Stimulated activated CD8-positive, alpha-beta memory T cell treated with anti-CD3 and anti-CD28 coated beads, Interleukin-7, amount 100 ng/mL, for 48 hours (primary cell): ENCODE results near the gene SNAPC2.
"Not testable (repeated sequence)": the region's sequence is repeated elsewhere in the genome, so short reads cannot be mapped to it uniquely, and the experiment has no call there.

Experiments
- DNase-seq, 2 donors: peaks; one replicate each; pipeline ENCODE4 v3.0.0-alpha.2; 2020; ENCODE audit warnings: low read depth in 1 of 2; ENCODE audit errors: extremely low read depth in 1 of 2

The SNAPC2 gene

DNA sequence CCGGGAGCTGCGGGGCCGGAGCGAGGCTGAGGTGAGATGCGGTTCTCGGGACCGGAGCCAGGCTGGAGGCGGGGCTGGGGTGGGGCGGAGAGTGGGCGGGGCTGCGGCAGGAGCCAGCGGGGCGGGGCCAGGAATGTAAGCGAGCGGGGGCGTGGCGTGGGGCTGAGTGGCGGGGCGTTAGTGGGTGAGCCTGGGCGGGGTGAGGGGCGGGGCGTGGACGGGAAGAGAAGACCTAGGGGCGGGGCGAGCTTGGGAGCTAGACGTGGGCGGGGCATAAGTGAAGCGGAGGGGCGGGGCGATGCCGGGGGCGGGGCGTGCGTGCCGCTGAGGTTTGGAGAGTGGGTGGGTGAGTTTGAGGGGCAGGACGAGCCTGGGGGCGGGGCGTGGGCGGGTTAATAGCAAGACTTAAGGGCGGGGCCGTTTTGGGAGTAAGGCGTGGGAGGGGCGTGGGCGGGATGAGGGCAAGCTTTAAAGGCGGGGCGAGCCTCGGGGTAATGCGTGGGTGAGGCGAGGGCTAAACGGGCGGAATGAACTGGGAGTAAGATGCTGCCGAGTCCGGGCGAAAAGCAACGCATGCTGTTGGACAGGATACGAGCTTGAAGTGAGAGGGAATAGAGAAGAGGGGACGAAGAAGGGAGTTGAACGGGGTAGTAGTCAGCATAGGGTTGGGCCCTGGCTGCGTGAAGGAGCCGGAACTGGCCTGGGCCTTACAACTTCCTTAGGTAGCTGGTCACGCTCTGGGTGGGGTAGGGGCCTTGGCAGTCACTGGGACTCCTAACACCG lies 572 bp downstream of the SNAPC2 start:
- peak; percentile 91 to 99 for DNase-seq

DNA sequence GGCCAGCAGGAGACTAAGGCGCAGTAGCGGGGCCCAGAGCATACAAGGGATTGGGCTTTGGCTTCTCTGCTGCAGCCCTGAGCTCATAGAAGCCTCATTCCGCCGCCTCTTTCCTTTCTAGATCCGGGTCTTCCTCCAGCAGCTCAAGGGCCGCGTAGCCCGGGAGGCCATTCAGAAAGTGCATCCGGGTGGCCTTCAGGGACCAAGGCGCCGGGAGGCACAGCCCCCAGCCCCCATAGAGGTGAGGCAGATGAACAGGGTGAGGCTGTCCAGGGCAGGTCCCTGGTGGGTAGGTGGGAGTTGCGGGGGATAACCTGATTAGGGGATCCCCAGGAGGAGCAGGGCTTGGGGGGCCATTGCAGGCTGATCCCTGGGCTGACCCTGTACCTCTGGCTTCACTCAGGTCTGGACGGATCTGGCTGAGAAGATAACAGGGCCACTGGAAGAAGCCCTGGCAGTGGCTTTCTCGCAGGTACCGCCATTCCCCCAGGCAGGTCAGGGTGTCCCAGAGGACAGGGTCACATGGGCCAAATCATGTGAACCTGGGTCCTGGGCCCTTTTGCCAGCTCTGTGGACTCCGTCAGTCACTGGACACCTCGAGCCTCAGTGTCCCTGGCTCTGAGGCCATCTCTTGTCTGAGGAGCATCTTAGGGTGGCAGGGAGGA lies 1.3 kb downstream of the SNAPC2 start:
- no peak for DNase-seq

DNA sequence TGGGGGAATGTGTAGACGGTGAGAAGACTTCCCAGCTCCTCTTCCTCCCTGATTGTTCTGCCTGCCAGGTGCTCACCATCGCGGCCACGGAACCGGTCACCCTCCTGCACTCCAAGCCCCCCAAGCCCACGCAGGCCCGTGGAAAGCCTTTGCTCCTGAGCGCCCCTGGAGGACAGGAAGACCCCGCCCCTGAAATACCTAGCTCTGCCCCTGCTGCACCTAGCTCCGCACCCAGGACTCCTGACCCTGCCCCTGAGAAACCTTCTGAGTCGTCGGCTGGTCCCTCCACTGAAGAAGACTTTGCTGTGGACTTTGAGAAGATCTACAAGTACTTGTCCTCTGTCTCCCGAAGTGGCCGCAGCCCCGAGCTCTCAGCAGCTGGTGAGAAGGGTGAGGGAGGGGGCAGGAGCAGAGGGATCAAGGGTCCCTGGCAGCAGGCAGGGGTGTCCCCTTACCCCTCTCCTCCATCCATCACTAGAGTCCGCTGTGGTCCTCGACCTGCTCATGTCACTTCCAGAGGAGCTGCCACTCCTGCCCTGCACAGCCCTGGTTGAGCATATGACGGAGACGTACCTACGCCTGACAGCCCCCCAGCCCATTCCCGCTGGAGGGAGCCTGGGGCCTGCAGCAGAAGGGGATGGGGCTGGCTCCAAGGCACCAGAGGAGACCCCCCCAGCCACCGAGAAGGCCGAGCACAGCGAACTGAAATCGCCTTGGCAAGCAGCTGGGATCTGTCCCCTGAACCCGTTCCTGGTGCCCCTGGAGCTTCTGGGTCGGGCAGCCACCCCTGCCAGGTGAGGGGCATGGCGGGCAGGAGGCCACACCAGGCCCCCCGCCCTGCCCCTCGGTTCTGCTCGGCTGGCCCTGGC lies 2.1 kb downstream of the SNAPC2 start:
- DNase-seq = no peak

DNA sequence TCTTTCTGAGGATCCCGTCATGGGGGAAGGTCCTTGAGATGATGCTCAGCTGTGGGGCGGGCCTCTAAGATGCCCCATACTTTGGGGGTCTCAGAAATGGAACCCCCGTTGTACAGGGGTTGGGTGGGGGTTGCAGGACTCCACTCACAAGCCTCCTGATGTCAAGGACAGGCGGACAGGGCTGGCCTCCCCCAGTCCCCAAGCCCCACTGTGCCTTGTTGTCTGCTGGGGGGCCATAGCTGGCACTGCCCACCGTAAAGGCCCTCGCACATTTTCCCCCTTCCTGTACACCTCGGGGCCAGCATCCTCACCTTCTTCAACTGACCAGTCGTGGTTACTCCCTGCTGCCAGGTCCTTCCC lies 2.7 kb downstream of the SNAPC2 start:
- DNase-seq = no peak

DNA sequence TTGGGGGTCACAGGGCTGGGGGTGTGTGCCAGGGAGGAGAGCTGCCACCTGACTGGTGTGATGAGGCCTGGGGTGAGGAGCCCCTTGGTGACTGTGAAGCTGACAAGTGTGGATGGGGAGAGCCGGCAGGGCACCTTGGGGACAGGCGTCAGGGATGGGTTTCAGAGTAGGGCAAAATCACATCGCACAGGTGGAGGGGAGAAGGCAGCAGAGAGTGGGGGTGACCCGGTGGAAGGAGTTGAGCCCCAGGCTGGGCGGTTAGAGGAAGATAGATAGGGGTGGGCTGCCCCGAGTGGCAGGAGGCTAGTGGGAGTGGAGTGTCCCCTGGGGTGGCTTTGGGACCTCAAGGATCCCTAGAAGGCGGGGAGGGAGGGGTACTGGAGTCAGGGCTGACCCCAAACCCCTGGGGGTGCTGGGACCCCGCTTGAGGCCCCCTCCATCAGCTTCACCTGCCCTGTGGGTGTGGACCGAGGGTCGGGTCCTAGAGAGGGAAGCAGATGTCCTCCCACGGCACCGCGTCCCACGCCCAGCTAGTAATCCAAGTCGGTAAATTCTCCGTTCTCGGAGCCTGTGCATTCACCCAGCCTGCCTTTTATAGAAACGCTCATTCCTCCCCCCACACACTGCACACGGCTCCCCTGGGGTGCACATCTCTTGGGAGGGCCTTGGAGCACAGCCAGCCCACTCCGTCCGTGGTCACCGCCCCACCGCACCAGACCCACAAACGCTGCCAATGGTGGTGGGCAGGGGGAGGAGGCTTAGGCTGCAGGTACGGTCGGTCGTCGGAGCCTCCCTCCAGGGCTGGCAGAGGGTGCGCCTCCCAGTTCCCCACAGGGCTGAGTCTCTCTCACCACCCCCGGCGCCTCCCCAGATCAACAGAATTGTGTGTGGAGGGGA lies 3.4 kb downstream of the SNAPC2 start:
- DNase-seq = no peak

DNA sequence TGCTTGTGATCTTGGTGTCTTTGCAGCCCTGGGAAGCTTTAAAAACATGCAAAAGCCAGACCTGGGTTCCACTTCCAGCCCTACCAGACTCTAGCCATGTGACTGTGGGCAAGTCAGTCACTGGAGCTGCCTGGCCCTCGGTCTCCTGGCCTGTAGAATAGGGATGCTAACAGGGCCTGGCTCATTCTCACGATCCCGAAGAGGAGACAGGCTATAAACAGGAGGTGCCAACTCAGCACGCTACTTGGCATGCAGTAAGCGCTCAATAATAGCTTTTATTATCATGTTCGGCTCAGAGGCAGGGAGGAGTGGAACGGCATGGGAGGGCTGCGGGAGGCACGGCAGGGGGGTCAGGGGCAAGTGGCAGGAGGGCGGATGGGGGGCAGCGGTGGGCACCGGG lies 4.1 kb downstream of the SNAPC2 start:
- DNase-seq = no peak

DNA sequence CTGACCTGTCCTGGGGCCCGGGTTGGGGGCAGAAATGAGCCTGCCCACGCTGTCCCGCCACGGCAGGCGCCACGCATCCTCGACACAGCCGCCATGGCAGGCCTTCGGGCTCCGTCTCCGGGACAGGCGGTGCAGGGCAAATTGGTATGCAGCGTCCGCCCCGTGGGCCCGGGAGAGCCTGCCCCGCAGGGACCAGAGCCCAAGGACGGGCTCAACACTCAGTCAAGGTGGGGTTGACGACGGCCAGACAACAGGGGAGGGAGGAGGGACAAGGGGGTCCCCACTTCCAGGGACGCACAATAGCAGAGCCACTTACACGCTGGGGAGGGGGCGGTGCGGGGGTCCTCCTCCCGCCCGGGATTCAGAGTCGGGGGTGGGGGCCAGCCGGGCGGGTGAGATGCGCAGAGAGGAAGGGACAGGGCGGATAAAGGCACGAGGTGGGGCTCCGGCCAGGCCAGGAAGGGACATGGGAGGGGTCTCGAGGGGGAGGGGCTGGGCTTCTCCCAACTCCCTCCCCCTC lies 4.6 kb downstream of the SNAPC2 start:
- no peak for DNase-seq

DNA sequence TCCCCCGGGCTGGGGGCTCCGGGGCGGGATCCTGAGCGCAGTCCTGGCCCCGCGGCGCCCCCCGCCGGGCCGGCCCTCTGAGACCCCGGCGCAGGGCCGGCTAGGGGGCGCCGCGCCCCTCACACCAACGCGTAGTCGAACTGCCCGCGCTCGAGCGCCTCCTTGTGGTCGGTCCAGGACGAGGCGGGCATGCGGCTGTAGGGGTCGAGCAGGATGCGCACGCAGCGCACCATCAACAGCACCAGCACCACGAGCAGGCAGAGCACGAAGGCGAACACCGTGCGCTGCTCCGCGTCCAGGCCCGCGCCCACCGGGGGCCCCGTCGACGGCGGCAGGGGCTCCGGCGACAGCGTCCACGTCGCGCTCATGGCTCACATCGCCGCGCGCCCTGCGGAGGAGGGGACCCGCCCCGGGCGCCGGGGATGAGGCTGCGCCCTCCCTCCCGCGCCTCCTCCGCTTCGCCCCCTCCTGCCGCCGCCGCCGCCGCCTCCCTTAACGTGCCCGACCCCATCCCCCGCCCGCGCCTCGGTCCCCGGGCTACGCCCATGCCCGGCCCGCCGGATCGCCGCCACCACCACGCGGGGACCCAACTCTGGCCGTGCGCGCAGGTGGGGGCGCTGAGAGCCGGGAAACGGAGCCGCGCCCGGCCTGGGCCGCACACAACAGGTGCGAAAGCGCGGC lies 5.2 kb downstream of the SNAPC2 start:
- DNase-seq = peak; percentile 50 to 69

DNA sequence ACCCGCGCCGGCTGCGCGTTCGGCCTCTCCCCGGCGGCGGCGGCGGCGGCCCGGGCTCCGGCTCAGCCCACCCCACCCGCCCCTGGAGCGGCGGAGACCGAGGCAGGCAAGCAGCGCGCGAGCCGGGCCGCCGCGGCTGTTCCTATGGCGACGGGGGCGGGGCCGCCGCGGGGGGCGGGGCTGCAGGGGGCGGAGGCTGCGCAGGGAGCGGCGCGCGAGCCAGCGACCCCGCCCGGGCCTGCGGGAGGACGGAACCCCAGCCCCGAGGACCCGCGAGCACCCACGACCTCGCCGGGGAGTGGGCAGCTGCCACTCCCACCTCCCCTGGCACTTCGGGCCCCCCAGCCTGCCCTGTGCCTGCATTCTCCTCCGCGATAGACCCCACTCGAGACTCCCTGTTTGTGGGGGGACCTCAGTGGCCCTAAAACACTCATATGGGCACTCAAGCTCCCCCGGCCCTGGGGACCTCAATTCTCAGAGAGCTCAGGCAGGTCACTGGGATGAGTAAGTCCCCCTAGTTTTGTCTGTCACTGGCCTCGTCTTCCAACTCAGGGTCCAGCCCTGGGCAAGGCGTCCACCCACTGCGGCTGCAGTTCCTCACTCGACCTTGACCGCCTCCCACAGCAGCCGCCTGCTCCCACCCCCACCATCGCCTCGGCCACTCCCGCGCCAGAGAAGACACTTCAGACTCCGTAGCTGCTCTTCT lies 6.0 kb downstream of the SNAPC2 start, which contains the start of gene CTXN1:
TSS of gene CTXN1 (minus strand) at position 115 of the 706 bp plus-strand sequence. CDS start 597 bp downstream, outside the sequence.
- peak in 1 of 2 donors; percentile 65 for DNase-seq

DNA sequence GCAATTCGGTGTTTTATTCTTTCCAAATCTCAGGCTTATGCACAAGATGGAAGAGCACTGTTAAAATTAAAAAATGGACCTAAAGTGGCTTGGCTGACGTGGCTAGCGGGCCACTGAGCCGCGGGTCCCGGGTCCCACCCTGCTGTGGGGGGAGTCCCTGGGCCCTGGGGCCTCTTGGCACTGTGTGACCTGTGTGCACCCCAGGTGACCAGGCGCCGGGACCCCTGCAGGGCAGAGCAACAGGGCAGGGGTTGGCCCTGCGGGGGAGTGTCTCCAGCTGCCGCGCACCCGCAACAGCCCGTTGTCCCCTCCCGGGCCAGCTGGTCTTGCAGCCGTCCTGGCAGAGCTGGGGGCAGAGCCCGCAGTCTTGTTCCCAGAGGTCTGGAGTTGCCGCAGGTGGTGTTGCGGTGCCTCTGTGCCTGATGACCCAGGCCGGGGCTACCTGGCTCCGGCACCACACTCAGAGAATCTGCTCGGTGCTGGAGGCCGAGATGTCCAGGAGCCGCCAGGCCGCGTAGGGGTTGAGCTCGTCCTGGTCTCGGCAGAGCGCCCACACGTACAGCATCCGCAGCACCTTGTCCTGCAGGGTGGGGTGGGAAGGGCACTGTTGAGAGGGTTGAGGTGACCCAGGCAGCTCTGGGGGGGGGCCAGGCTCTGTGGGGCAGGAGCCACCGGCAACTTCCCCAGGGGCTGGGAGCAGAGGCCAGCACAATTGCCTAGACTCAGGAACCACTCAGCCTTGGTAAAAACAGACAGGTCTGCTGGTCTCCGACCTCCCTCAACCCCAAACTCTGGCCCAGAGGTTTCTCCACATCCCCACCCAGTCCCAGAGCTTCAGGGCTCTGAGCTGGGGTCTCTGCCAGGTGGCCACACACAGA lies 6.8 kb downstream of the SNAPC2 start:
- DNase-seq = no peak

DNA sequence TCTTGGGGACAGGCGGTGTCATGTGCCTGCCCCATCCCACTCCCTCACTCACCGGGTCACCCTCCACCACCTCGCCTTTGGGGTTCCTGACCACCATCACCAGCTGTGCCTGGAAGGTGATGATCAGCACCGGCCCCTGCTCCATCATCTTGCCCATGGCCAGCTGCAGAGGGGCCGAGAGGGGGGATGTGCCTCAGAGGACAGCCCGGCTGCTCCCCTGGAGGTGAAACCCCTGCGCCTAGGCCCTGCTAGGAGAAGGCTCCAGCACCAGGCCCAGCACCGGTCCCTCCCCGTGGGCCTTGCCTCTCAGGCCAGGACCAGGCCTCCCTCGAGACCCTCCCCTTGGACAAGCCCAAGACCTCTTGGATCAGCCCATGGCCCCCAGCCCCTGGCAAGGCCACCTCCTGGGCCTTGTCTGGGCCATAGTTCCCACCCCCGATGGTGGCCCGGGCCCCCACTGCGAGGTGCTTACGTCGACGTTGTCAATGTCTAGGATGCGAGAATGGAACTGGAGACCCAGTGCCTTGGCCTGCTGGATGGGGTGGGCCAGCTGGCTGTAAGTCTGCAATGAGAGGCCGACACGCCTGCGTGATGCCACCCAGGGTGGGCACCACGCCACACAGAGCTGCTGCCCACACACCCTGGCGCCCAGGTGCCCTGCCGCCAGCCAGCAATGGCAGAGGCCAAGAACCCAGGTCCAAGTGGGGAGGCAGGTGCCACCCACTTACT lies 7.6 kb downstream of the SNAPC2 start:
- no peak for DNase-seq

DNA sequence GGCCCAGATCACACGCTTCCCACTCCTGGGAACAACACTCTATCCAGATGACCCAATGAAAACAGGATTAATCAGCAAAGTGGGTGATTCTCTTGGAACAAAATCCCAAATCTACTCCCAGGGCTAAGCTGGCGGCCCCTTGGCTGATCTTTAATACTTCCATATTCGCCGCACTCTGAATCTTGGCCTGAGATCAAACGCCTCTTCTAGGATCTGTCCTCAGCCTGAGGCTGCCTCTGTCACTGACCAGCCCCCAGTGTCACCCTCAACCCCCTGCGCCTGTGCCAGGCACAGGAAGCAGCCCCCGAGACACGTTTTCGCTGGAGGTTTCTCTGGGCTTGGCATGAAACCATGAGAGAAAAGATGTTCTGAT lies 8.2 kb downstream of the SNAPC2 start:
- DNase-seq = no peak

DNA sequence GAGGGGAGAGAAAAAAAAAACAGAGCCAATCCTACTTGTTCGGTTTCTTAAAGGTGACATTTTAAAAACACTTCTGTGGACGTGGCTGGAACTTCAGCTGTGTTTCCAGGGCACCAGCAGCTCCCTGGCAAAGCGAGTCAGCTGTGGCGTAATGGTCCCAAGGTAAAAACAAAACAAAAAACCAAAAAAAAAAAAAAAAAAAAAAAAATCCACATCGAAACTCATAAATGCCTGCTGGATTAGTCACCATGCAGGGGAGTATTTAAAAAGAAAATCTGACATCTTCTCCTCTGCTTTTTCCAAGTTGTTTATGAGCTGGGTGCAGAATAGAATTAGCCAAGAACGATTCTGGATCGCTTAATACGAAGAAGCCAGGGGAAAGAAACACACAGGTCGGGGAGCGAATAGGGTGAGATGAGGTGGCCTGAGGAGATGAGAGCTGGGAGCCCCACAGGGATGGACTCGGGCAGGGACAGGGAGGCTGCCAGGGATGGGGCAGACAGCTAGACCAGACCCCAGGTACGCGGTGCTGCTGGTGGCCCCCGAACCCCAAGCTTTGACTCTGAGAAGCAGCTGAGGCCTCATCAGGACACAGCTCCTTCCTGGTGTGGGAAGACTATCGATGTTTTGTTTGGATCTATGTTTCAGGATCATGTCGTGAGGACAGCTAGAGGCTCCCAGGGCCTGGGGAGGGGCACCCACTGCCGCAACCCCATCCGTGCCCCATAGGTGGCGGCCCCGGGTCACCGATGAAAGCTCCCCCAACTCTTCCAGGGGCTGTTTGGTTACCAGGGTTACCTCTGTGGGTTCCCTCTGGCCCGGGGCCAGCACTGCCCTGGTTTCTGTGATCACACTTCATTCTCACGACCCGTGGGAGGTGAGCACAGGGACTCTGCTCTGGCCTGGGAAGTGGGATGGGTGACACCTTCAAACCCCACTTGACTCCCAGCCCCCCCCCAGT lies 8.9 kb downstream of the SNAPC2 start:
- DNase-seq = peak; percentile 41 to 57

DNA sequence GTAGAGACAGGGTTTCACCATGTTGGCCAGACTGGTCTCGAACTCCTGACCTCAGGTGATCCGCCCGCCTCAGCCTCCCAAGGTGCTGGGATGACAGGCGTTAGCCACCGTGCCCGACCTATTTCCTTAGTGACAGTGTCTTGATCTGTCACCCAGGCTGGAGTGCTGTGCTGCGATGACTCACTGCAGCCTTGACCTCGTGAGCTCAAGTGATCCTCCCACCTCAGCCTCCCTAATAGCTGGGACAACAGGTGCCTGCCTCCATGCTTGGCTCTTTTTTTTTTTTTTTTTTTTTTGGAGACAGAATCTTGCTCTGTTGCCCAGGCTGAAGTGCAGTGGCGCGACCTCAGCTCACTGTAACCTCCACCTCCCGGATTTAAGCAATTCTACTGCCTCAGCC lies 9.9 kb downstream of the SNAPC2 start:
- not testable (repeated sequence) for DNase-seq

DNA sequence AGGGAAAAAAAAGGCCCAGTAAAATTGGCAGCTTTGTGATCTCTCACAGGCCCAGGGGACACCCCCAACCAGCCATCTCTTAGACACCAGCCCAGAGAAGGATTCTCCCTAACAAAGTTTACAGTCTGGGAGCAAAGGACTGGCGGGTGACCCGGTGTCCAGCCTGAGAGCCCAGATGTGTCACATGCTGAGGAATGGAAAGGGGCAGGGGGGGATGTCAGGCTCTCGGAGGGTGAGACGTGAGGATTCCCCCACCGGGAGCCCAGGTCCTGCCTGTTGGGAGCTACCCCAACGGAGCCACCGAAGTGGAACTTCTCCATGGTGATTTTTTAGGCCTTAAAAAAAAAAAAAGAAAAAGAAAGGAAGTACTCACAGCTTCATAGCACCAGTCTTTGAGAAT lies 10.6 kb downstream of the SNAPC2 start:
- DNase-seq = no peak
